ENCODE data around the gene CYTIP. TPM values are rescaled to one million over a fixed set of nuclear protein-coding genes. Genes with fewer than 3 reads are reported as not detected.
"Not testable (repeated sequence)": the region's sequence is repeated elsewhere in the genome, so short reads cannot be mapped to it uniquely, and the experiment has no call there.

The CYTIP gene
- polyA plus RNA-seq, 5 donors, result 1.4 to 2.6 (median 1.7) TPM

- DNase-seq, result no peak
These were observed 67.8 kb downstream of the CYTIP start for GRCh38 chr2:157376041-157376440.

GRCh38 chr2:157375384-157375783 is 68.5 kb downstream of the CYTIP start:
- DNase-seq, result no peak

GRCh38 chr2:157368508-157368907 is 75.4 kb downstream of the CYTIP start:
- not testable (repeated sequence) for DNase-seq

GRCh38 chr2:157367704-157368103 is 76.2 kb downstream of the CYTIP start:
- no peak for DNase-seq

Other genes with a start within 250 kb of the CYTIP start
- gene GALNT5, start 186.4 kb downstream of the CYTIP start, polyA plus RNA-seq (ENCODE audit: insufficient read depth in 1 of 5, insufficient read length in 5 of 5, low replicate concordance in 1 of 5), result 1 to 10 TPM; 4.2 to 8.2 (median 7.1) TPM
- gene ERMN, start 118.3 kb downstream of the CYTIP start, polyA plus RNA-seq (ENCODE audit: insufficient read depth in 1 of 5, insufficient read length in 5 of 5, low replicate concordance in 1 of 5), result under 1 TPM; 0.12 to 0.77 (median 0.28) TPM
- under 1 TPM; 0.09 to 0.40 (median 0.25) TPM for gene ACVR1C, start 184.8 kb upstream of the CYTIP start, polyA plus RNA-seq (ENCODE audit: insufficient read depth in 1 of 5, insufficient read length in 5 of 5, low replicate concordance in 1 of 5)